MM.1S (cell line): ENCODE measurements around the gene C8G.

ENCODE experiments used
- DNase-seq: peaks from one replicate; pipeline ENCODE4 v3.0.0-alpha.2; 2015
- H2AFZ ChIP-seq: fragments of 300-600 bp; sonication (generic); 2 replicates; pipeline ENCODE4 v1.6.0; 2016; ENCODE audit warnings: antibody characterized with exemption, low read length
- H3F3A ChIP-seq: fragments of 300-600 bp; sonication (generic); 2 replicates; pipeline ENCODE4 v1.6.1; 2016; ENCODE audit warnings: mild to moderate bottlenecking, antibody characterized with exemption, low read length, moderate library complexity, mixed read lengths; ENCODE audit not compliant: insufficient read depth
- H3K27ac ChIP-seq: fragments of 300-600 bp; sonication (generic); 2 replicates; pipeline ENCODE4 v1.5.1; 2016; ENCODE audit warnings: mild to moderate bottlenecking, low read length
- H3K27me3 ChIP-seq: fragments of 300-600 bp; sonication (generic); replicated peaks from 2 replicates; pipeline ENCODE4 v1.6.0; 2016; ENCODE audit warnings: low read length; ENCODE audit not compliant: insufficient read depth
- H3K36me3 ChIP-seq: fragments of 300-600 bp; sonication (generic); replicated peaks from 2 replicates; pipeline ENCODE4 v1.6.1; 2016; ENCODE audit warnings: mild to moderate bottlenecking, low read length, mixed read lengths; ENCODE audit not compliant: insufficient read depth
- H3K4me1 ChIP-seq: fragments of 300-600 bp; sonication (generic); 2 replicates; pipeline ENCODE4 v1.6.1; 2016; ENCODE audit warnings: low read length, mixed read lengths
- H3K4me2 ChIP-seq: fragments of 300-600 bp; sonication (generic); 2 replicates; pipeline ENCODE4 v1.6.0; 2016; ENCODE audit warnings: low read depth, low read length
- H3K4me3 ChIP-seq: fragments of 300-600 bp; sonication (generic); 2 replicates; pipeline ENCODE4 v1.5.1; 2016; ENCODE audit warnings: low read length, mixed read lengths
- H3K79me2 ChIP-seq: fragments of 300-600 bp; sonication (generic); 2 replicates; pipeline ENCODE4 v1.6.1; 2016; ENCODE audit warnings: mixed run types, low read length, mixed read lengths
- H3K9ac ChIP-seq: fragments of 300-600 bp; sonication (generic); 2 replicates; pipeline ENCODE4 v1.6.1; 2016; ENCODE audit warnings: low read length, mixed read lengths
- H3K9me2 ChIP-seq: fragments of 300-600 bp; sonication (generic); replicated peaks from 2 replicates; pipeline ENCODE4 v1.6.1; 2016; ENCODE audit warnings: mild to moderate bottlenecking, low read length, mixed read lengths; ENCODE audit not compliant: insufficient read depth
- H3K9me3 ChIP-seq: fragments of 300-600 bp; sonication (generic); replicated peaks from 2 replicates; pipeline ENCODE4 v1.6.1; 2016; ENCODE audit warnings: mild to moderate bottlenecking, low read length, mixed read lengths; ENCODE audit not compliant: insufficient read depth
- H4K20me1 ChIP-seq: fragments of 300-600 bp; sonication (generic); 2 replicates; pipeline ENCODE4 v1.6.1; 2016; ENCODE audit warnings: mild to moderate bottlenecking, low read length, moderate library complexity, mixed read lengths; ENCODE audit not compliant: insufficient read depth
- EZH2 ChIP-seq: fragments of 300-600 bp; sonication (generic); optimal IDR thresholded peaks from 2 replicates; pipeline ENCODE3; 2017; ENCODE audit warnings: low read depth, mild to moderate bottlenecking, antibody characterized with exemption, low read length, mixed read lengths
- EZH2phosphoT487 ChIP-seq: fragments of 300-600 bp; sonication (generic); IDR thresholded peaks from 2 replicates; pipeline ENCODE4 v1.6.1; 2018; ENCODE audit warnings: antibody characterized with exemption, low read length
- TF ChIP-seq, protein P1 (sequence below): fragments of 300-600 bp; sonication (generic); IDR thresholded peaks from 2 replicates; pipeline ENCODE4 v1.5.1; 2016; ENCODE audit warnings: antibody characterized with exemption, low read length, mixed read lengths

The C8G gene

DNA sequence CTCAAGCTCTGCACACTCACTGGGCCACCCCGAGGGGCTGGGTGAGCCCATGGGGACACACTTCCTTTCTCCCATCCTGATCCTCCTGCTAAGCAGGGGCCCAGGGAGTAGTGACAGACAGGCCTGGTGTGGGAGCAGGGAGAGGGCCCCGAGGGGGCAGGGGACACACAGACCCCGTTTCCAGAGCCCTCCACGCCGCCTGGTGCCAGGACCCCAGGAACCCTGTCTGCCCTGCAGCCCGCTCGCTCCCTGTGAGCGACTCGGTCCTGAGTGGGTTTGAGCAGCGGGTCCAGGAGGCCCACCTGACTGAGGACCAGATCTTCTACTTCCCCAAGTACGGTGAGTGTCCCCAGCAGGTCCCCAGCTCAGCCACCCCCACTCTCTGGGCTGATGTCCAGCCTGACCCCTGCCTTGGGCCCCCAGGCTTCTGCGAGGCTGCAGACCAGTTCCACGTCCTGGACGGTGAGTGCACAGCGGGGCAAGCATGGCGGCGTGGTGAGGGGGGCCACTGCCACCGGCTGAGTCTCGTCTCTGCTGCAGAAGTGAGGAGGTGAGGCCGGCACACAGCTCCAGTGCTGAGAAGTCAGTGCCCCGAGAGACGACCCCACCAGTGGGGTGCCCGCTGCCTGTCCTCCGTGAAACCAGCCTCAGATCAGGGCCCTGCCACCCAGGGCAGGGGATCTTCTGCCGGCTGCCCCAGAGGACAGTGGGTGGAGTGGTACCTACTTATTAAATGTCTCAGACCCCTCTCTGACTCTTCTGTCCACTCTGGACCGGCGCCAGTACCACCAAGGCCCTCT is 1.4 kb downstream of the C8G start:
- Histone ChIP-seq H4K20me1 (no peaks in the 10 kb centered on the region), H3K4me1 (peaks cover 9% of the 10 kb centered on the region)

DNA sequence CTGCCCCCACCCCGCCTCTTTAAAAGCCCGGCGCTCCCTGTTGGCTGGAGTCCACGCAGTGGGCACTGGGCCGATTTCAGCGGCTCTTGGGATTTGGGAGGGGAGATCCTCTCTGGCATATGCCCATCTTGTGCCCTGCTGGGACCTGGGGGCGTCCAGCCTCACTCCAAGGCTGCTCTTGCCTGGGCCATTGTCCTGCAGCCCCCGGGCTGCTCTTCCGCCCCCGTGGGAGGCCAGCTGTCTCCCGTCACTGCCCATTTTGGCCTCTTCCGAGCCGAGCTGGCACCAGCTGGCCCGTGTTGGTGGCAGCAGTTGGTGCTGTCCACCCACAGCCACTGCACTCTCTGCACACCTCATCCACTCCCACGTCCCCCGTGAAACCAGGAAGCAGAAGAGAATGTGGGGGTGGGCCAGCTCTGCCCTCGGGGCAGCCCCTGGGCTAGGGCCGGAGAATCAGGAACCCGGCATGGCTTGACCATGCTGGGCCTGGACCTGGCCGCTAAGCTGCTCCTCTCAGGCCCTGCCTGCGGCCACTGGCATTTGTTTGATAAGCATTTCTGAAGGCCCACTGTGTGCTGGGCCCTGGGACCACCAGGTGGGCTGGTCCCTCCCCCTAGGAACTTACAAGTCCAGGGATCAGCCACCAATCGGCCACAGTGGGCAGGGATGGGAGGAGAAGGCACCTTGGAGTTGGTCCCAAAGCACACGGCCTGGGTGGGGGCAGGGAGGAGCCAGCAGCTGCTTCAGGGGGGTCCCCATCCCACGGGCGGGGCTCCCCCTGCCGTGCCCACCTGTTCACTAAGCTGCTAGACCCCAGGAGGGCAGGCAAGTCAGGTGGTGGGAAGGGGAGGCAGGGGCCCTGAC is 2.2 kb downstream of the C8G start:
- H3K36me3 ChIP-seq, result peaks cover 6% of the 10 kb centered on the region
- no peaks in the 10 kb centered on the region for H3F3A ChIP-seq
- DNase-seq, result no peak
- peaks cover 9% of the 10 kb centered on the region for H3K4me1 ChIP-seq
- TF ChIP-seq, protein P1, sequence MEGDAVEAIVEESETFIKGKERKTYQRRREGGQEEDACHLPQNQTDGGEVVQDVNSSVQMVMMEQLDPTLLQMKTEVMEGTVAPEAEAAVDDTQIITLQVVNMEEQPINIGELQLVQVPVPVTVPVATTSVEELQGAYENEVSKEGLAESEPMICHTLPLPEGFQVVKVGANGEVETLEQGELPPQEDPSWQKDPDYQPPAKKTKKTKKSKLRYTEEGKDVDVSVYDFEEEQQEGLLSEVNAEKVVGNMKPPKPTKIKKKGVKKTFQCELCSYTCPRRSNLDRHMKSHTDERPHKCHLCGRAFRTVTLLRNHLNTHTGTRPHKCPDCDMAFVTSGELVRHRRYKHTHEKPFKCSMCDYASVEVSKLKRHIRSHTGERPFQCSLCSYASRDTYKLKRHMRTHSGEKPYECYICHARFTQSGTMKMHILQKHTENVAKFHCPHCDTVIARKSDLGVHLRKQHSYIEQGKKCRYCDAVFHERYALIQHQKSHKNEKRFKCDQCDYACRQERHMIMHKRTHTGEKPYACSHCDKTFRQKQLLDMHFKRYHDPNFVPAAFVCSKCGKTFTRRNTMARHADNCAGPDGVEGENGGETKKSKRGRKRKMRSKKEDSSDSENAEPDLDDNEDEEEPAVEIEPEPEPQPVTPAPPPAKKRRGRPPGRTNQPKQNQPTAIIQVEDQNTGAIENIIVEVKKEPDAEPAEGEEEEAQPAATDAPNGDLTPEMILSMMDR, result no peak
- TF ChIP-seq EZH2, result no peak
- TF ChIP-seq EZH2phosphoT487, result no peak
- H3K9me2 ChIP-seq, result no peaks in the 10 kb centered on the region
- no peak overlapping the region for H3K27ac ChIP-seq
- H4K20me1 ChIP-seq, result no peaks in the 10 kb centered on the region
- no peak overlapping the region for H3K4me2 ChIP-seq
- no peak overlapping the region for H3K9ac ChIP-seq
- H3K27me3 ChIP-seq, result no peaks in the 10 kb centered on the region
- no peaks in the 10 kb centered on the region for H3K9me3 ChIP-seq
- no peak overlapping the region for H2AFZ ChIP-seq
- H3K79me2 ChIP-seq, result peaks cover 18% of the 10 kb centered on the region
- no peak overlapping the region for H3K4me3 ChIP-seq

More for the DNA sequence above, 1.4 kb downstream of the C8G start:
- H3K36me3 ChIP-seq, result peaks cover 14% of the 10 kb centered on the region
- H3K79me2 ChIP-seq, result peaks cover 27% of the 10 kb centered on the region
- no peak for DNase-seq
- no peaks in the 10 kb centered on the region for H3K27me3 ChIP-seq
- H3K27ac ChIP-seq, result no peak overlapping the region
- no peak overlapping the region for H3K4me3 ChIP-seq
- H2AFZ ChIP-seq, result no peak overlapping the region
- no peaks in the 10 kb centered on the region for H3K9me3 ChIP-seq
- H3K9ac ChIP-seq, result no peak overlapping the region
- H3F3A ChIP-seq, result no peaks in the 10 kb centered on the region
- H3K9me2 ChIP-seq, result no peaks in the 10 kb centered on the region
- TF ChIP-seq, protein P1, result no peak
- no peak for TF ChIP-seq EZH2phosphoT487
- no peak for TF ChIP-seq EZH2
- H3K4me2 ChIP-seq, result no peak overlapping the region

DNA sequence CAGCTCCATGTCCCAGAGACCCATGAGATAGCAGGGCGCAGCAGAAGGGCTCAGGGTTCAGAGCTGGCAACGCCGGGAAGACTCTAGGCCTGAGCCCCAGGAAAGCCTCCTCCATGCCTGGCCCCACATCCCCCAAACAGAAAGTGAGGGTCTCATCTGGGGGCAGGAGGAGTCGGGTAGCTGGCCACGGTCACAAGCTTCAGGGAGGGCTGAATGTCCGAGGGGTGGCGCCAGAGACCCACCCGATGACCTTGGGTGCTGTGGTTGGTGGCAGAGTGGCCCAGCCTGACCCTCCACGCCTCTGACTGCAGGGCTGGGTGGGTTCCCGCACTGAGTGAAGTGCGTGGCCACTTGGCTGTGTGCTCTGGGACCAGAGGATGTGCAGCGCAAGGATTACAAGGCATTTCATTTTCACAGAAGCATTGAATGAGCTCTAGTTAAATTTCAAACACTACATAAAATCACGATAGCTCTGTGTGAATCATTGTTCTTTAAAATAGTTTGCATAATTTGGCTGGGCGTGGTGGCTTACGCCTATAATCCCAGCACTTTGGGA is 3.0 kb downstream of the C8G start:
- no peaks in the 10 kb centered on the region for H3K9me2 ChIP-seq
- H3K27me3 ChIP-seq, result peaks cover 4% of the 10 kb centered on the region
- no peaks in the 10 kb centered on the region for H3K9me3 ChIP-seq
- peaks cover 11% of the 10 kb centered on the region for H3K79me2 ChIP-seq
- DNase-seq, result no peak
- H3K36me3 ChIP-seq, result no peaks in the 10 kb centered on the region
- H3K4me3 ChIP-seq, result no peak overlapping the region
- H3K9ac ChIP-seq, result no peak overlapping the region
- no peak overlapping the region for H3K27ac ChIP-seq
- TF ChIP-seq, protein P1, result peak; percentile 30
- TF ChIP-seq EZH2, result no peak
- H4K20me1 ChIP-seq, result no peaks in the 10 kb centered on the region
- no peak overlapping the region for H3K4me2 ChIP-seq
- H3K4me1 ChIP-seq, result peaks cover 9% of the 10 kb centered on the region
- H3F3A ChIP-seq, result no peaks in the 10 kb centered on the region
- no peak overlapping the region for H2AFZ ChIP-seq
